Activated CD4-positive, alpha-beta T cell treated with anti-CD3 and anti-CD28 coated beads for 36 hours (primary cell): ENCODE results near the gene TSC2. TPM values are rescaled to one million over a fixed set of nuclear protein-coding genes. Genes with fewer than 3 reads are reported as not detected.

Experiments
- ATAC-seq: fragments of 200-7000 bp; cut with Tn5 transposase; one replicate; pipeline ENCODE4 v1.10.0; 2021; ENCODE audit warnings: mild to moderate bottlenecking, moderate library complexity
- CTCF ChIA-PET: fragments of 350-600 bp; sonication (Branson Sonifier 250); formaldehyde crosslinking; loops from one replicate; lab custom pipeline; 2021; ENCODE audit warnings: antibody characterized with exemption; lab: Charles Lee
- POLR2A ChIA-PET: fragments of 350-600 bp; sonication (Branson Sonifier 250); formaldehyde crosslinking; loops from one replicate; lab custom pipeline; 2021; ENCODE audit warnings: antibody characterized with exemption, inconsistent platforms; lab: Charles Lee
- DNase-seq: peaks from one replicate; pipeline ENCODE4 v3.0.0-alpha.2; 2020
- H3K27ac Mint-ChIP-seq: one replicate; pipeline ENCODE4 v1.8.0; 2021; ENCODE audit warnings: mixed read lengths
- H3K27me3 Mint-ChIP-seq: one replicate; pipeline ENCODE4 v1.8.0; 2021; ENCODE audit warnings: mixed read lengths
- H3K36me3 Mint-ChIP-seq: one replicate; pipeline ENCODE4 v1.8.0; 2021; ENCODE audit warnings: low read depth, mixed read lengths
- H3K4me1 Mint-ChIP-seq: one replicate; pipeline ENCODE4 v1.8.0; 2021; ENCODE audit warnings: mixed read lengths
- H3K4me3 Mint-ChIP-seq: one replicate; pipeline ENCODE4 v1.8.0; 2021; ENCODE audit warnings: mild to moderate bottlenecking, moderate library complexity, mixed read lengths
- H3K9me3 Mint-ChIP-seq: one replicate; pipeline ENCODE4 v1.8.0; 2021; ENCODE audit warnings: low read depth, mixed read lengths
- intact Hi-C, 2 experiments: fragments of 100-400 bp; cut with DNase I in 1 of 2; cut with micrococcal nuclease in 1 of 2; formaldehyde crosslinking; loops; one replicate each; pipeline versions ENCODE4 v1.14.2 to v1.15.1; 2022 to 2024; cut with DNase I, micrococcal nuclease
- total RNA-seq, 2 experiments: library from RNA; stranded (reverse); gene quantifications; one replicate each; pipeline ENCODE4 v1.2.3, GENCODE V29; 2021

The TSC2 gene
- total RNA-seq, 2 experiments from 2014 or later: 49.6 to 72.9 TPM

- Mint-ChIP-seq H3K4me3 (no peak overlapping the region), H3K9me3 (no peaks in the 10 kb centered on the region), H3K4me1 (peaks cover 38% of the 10 kb centered on the region), H3K27me3 (no peaks in the 10 kb centered on the region), H3K27ac (no peak overlapping the region), H3K36me3 (peaks cover 35% of the 10 kb centered on the region)
- POLR2A ChIA-PET: interaction anchor here (0.9 to 1.1 kb wide), 4 partner anchors 10 to 151 kb away, joined by 3 to 4 read pairs (median 3); partner anchors contain the start of gene TRAF7
- CTCF ChIA-PET: interaction anchor here (0.6 to 4.1 kb wide), 23 partner anchors 8 to 475 kb away, joined by 3 to 30 read pairs (median 3); partner anchors contain the start of genes GFER, RNF151, RPS2 and TRAF7
- peak; percentile 95 for DNase-seq
- peak; percentile 93 for ATAC-seq
- intact Hi-C loops: loop anchor here in 1 of 2 experiments (1.0 to 10.0 kb wide), 2 partner anchors 136 to 331 kb away; no protein-coding TSS in a partner anchor
Measured at GRCh38 chr16:2003827-2004641, 43.8 kb upstream of the TSC2 start.

GRCh38 chr16:2004795-2005517, 42.8 kb upstream of the TSC2 start:
- POLR2A ChIA-PET: no interaction called here
- peaks cover 38% of the 10 kb centered on the region for H3K4me1 Mint-ChIP-seq
- no peaks in the 10 kb centered on the region for H3K27me3 Mint-ChIP-seq
- ATAC-seq (no peak), DNase-seq (no peak)
- no peak overlapping the region for H3K4me3 Mint-ChIP-seq
- intact Hi-C loops: loop anchor here (1.0 to 10.0 kb wide), 5 partner anchors 43 to 330 kb away; partner anchors contain the start of genes MLST8 (in 1 of the 2) and RPS2 (in 1 of the 2)
- H3K9me3 Mint-ChIP-seq: no peaks in the 10 kb centered on the region
- peaks cover 35% of the 10 kb centered on the region for H3K36me3 Mint-ChIP-seq
- CTCF ChIA-PET: interaction anchor here (0.8 to 4.1 kb wide), 10 partner anchors 9 to 143 kb away, joined by 3 to 30 read pairs (median 4); partner anchors contain the start of genes GFER and RPS2
- H3K27ac Mint-ChIP-seq: no peak overlapping the region

- peaks cover 39% of the 10 kb centered on the region for H3K36me3 Mint-ChIP-seq
- ATAC-seq: no peak
- DNase-seq: no peak
- no peak overlapping the region for H3K27ac Mint-ChIP-seq
- ChIA-PET CTCF (interaction anchor here (4.1 kb wide), 1 partner anchor 135 kb away, joined by 30 read pairs; no protein-coding TSS in a partner anchor), POLR2A (no interaction called here)
- no peaks in the 10 kb centered on the region for H3K27me3 Mint-ChIP-seq
- H3K9me3 Mint-ChIP-seq: no peaks in the 10 kb centered on the region
- H3K4me1 Mint-ChIP-seq: peaks cover 41% of the 10 kb centered on the region
- intact Hi-C loops: loop anchor here (5.0 to 10.0 kb wide), 4 partner anchors 43 to 329 kb away; partner anchors contain the start of genes MLST8 (in 1 of the 2) and RPS2 (in 1 of the 2)
- no peak overlapping the region for H3K4me3 Mint-ChIP-seq
Measured at GRCh38 chr16:2005646-2006045, 42.1 kb upstream of the TSC2 start.

GRCh38 chr16:2006317-2006716, 41.5 kb upstream of the TSC2 start:
- DNase-seq (no peak), ATAC-seq (no peak)
- no peaks in the 10 kb centered on the region for H3K9me3 Mint-ChIP-seq
- H3K27ac Mint-ChIP-seq: no peak overlapping the region
- peaks cover 35% of the 10 kb centered on the region for H3K36me3 Mint-ChIP-seq
- H3K4me1 Mint-ChIP-seq: peaks cover 41% of the 10 kb centered on the region
- H3K27me3 Mint-ChIP-seq: no peaks in the 10 kb centered on the region
- H3K4me3 Mint-ChIP-seq: peak overlapping the region; percentile 82
- ChIA-PET CTCF (interaction anchor here (4.1 kb wide), 1 partner anchor 134 kb away, joined by 30 read pairs; no protein-coding TSS in a partner anchor), POLR2A (no interaction called here)
- intact Hi-C loops: loop anchor here (5.0 to 10.0 kb wide), 4 partner anchors 44 to 328 kb away; partner anchors contain the start of genes MLST8 (in 1 of the 2) and RPS2 (in 1 of the 2)

- H3K4me3 Mint-ChIP-seq: peak overlapping the region; percentile 82
- peaks cover 41% of the 10 kb centered on the region for H3K4me1 Mint-ChIP-seq
- no peaks in the 10 kb centered on the region for H3K9me3 Mint-ChIP-seq
- intact Hi-C loops: loop anchor here (5.0 to 10.0 kb wide), 4 partner anchors 45 to 328 kb away; partner anchors contain the start of genes MLST8 (in 1 of the 2) and RPS2 (in 1 of the 2)
- POLR2A ChIA-PET: interaction anchor here (1.4 kb wide), 1 partner anchor 148 kb away, joined by 4 read pairs; the partner anchor contains the start of gene TRAF7
- DNase-seq (no peak), ATAC-seq (no peak)
- H3K27me3 Mint-ChIP-seq: no peaks in the 10 kb centered on the region
- H3K36me3 Mint-ChIP-seq: peaks cover 31% of the 10 kb centered on the region
- CTCF ChIA-PET: interaction anchor here (1.4 kb wide), 1 partner anchor 133 kb away, joined by 6 read pairs; no protein-coding TSS in a partner anchor
- peak overlapping the region; percentile 89 for H3K27ac Mint-ChIP-seq
Measured at GRCh38 chr16:2007081-2007836, 40.5 kb upstream of the TSC2 start.

- DNase-seq (peak; percentile 53), ATAC-seq (no peak)
- Mint-ChIP-seq H3K4me3 (peak overlapping the region; percentile 82), H3K9me3 (no peaks in the 10 kb centered on the region), H3K36me3 (peaks cover 28% of the 10 kb centered on the region), H3K27ac (peak overlapping the region; percentile 89), H3K27me3 (no peaks in the 10 kb centered on the region), H3K4me1 (peaks cover 41% of the 10 kb centered on the region)
- ChIA-PET POLR2A (interaction anchor here (0.6 to 1.4 kb wide), 2 partner anchors 44 to 147 kb away, joined by 3 to 4 read pairs; partner anchors contain the start of gene TRAF7), CTCF (interaction anchor here (1.3 to 1.4 kb wide), 3 partner anchors 14 to 132 kb away, joined by 4 to 8 read pairs (median 6); partner anchors contain the start of gene PKD1)
- intact Hi-C loops: loop anchor here (2.0 to 10.0 kb wide), 5 partner anchors 13 to 327 kb away; partner anchors contain the start of genes MLST8 (in 1 of the 2) and RPS2 (in 1 of the 2)
Measured at GRCh38 chr16:2008009-2008526, 39.7 kb upstream of the TSC2 start.

- peaks cover 28% of the 10 kb centered on the region for H3K36me3 Mint-ChIP-seq
- CTCF ChIA-PET: interaction anchor here (0.7 to 1.4 kb wide), 4 partner anchors 14 to 132 kb away, joined by 3 to 8 read pairs (median 5); partner anchors contain the start of gene PKD1
- intact Hi-C loops: loop anchor here (1.0 to 10.0 kb wide), 13 partner anchors 14 to 326 kb away; partner anchors contain the start of genes E4F1 (in 1 of the 2), MAPK8IP3 (in 1 of the 2), MLST8 (in 1 of the 2) and NTHL1 (in 1 of the 2)
- H3K4me3 Mint-ChIP-seq: peak overlapping the region; percentile 82
- peak; percentile 68 for DNase-seq
- peak; percentile 10 for ATAC-seq
- H3K4me1 Mint-ChIP-seq: peaks cover 41% of the 10 kb centered on the region
- no peaks in the 10 kb centered on the region for H3K27me3 Mint-ChIP-seq
- H3K9me3 Mint-ChIP-seq: no peaks in the 10 kb centered on the region
- POLR2A ChIA-PET: interaction anchor here (0.6 to 1.4 kb wide), 2 partner anchors 45 to 147 kb away, joined by 3 to 4 read pairs; partner anchors contain the start of gene TRAF7
- peak overlapping the region; percentile 89 for H3K27ac Mint-ChIP-seq
Measured at GRCh38 chr16:2008631-2009163, 39.1 kb upstream of the TSC2 start.

- H3K9me3 Mint-ChIP-seq: no peaks in the 10 kb centered on the region
- peak overlapping the region; percentile 82 for H3K4me3 Mint-ChIP-seq
- ATAC-seq (peak; percentile 34), DNase-seq (no peak)
- intact Hi-C loops: loop anchor here (1.0 to 10.0 kb wide), 13 partner anchors 14 to 326 kb away; partner anchors contain the start of genes E4F1 (in 1 of the 2), MAPK8IP3 (in 1 of the 2), MLST8 (in 1 of the 2) and NTHL1 (in 1 of the 2)
- ChIA-PET CTCF (interaction anchor here (0.7 to 1.4 kb wide), 3 partner anchors 13 to 131 kb away, joined by 3 to 8 read pairs (median 4); partner anchors contain the start of gene PKD1), POLR2A (interaction anchor here (0.6 kb wide), 1 partner anchor 146 kb away, joined by 3 read pairs; the partner anchor contains the start of gene TRAF7)
- H3K36me3 Mint-ChIP-seq: peaks cover 28% of the 10 kb centered on the region
- peak overlapping the region; percentile 89 for H3K27ac Mint-ChIP-seq
- no peaks in the 10 kb centered on the region for H3K27me3 Mint-ChIP-seq
- H3K4me1 Mint-ChIP-seq: peaks cover 41% of the 10 kb centered on the region
Measured at GRCh38 chr16:2009164-2009711, 38.5 kb upstream of the TSC2 start.
